Activated CD4-positive, alpha-beta T cell treated with anti-CD3 and anti-CD28 coated beads, Interleukin-10, Interleukin-2, amounts not matched to agents 100 ng/mL and 50 ng/mL, durations not matched to agents 16 hours and 8 hours (primary cell): ENCODE data around the gene DOK7.

Experiments
- DNase-seq: peaks from one replicate; pipeline ENCODE4 v3.0.0-alpha.2; 2020

Gene DOK7

DNA sequence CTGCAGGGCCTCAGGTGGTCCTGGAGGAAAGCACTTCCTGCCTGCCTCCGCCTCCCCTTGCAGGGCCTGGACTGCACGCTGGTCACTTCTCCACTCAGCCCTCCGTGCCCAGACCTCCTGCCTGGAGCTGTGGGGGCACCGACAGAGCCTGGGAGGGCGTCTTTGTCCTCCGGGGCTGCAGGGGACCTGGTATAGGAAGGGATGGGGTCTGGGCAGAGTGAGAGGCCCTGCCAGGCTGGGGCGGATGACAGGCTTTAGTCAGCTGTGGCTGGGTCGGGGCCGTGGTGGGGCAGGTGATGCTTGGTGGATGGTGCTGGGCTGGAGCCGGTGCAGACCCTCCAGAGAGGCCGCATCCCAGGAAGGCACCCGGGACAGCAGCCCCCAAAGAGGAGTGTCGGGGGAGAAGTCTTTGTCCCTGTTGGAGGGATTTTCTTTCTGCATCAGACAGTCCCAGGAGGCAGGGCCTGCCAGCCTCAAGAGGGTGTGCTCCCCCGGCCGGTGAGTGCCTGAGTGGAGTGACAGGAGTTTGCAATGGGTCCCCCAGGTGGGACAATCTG is 1.3 kb downstream of the DOK7 start:
- no peak for DNase-seq

- no peak for DNase-seq
Observed at GRCh38 chr4:3464911-3465697, 2.0 kb downstream of the DOK7 start.

- no peak for DNase-seq
Observed at GRCh38 chr4:3465698-3466671, 2.9 kb downstream of the DOK7 start.

DNA sequence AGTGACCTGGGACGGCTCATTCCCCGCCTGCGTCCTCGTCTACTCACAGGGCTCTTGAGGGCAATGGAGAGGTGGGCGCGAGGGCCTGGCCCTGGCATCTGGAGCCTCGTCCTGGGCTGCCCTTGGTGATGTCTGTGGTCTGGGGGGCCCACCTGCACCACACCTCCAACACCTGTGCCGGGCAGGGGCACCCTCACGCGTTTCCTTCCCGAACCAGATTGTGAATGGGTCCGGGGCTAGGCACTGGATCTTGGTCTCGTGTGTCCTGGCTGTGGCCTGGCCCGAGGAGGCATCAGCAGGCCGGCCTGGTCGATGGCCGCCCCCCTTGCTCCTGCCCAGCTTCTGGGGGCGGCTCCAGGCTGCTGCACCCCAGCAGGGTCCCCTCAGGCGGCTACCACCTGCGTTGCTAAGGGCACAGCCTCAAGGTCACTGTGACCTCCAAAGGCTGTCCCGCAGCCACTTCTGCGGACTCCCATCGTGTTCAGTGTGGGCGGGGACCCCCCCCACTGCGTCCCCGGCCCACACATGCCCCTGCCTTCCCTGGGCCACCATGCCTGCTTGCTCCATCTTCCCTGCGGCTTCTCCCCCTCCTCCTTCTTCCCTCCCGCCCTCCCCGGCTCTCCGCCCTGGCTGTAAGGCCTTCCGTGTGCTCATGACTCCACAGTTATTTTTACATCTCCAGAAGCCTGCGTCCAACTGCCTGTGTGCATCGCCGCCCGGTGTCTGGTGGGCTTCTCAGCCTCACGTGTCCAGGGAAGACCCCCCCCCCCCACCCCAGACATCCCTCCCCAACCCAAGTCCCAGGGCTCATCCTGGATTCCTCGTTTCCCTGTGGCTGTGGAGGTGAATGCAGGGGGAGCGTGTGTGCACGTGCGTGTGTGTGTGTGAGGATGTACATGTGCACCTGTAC is 3.8 kb downstream of the DOK7 start:
- no peak for DNase-seq

GRCh38 chr4:3467601-3468031 is 4.5 kb downstream of the DOK7 start:
- no peak for DNase-seq

DNA sequence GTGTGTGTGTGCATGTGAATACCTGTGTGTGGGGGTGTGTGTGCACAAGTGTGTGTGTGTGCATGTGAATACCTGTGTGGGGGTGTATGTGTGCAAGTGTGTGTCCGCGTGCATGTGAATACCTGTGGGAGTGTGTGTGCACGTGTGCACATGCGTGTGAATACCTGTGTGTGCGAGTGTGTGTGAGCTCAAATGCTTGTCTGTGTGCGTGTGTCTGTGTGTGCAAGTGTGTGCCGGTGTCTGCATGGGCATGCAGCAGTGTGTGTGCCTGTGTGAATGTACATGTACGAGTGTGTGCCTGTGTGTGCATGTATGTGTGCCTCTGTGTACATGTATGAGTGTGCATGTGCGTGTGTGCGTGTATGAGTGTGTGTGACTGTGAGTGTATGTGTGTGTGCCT is 5.0 kb downstream of the DOK7 start:
- no peak for DNase-seq

GRCh38 chr4:3468804-3469203 is 5.7 kb downstream of the DOK7 start:
- DNase-seq: no peak

- no peak for DNase-seq
Observed at GRCh38 chr4:3469386-3470243, 6.5 kb downstream of the DOK7 start.

DNA sequence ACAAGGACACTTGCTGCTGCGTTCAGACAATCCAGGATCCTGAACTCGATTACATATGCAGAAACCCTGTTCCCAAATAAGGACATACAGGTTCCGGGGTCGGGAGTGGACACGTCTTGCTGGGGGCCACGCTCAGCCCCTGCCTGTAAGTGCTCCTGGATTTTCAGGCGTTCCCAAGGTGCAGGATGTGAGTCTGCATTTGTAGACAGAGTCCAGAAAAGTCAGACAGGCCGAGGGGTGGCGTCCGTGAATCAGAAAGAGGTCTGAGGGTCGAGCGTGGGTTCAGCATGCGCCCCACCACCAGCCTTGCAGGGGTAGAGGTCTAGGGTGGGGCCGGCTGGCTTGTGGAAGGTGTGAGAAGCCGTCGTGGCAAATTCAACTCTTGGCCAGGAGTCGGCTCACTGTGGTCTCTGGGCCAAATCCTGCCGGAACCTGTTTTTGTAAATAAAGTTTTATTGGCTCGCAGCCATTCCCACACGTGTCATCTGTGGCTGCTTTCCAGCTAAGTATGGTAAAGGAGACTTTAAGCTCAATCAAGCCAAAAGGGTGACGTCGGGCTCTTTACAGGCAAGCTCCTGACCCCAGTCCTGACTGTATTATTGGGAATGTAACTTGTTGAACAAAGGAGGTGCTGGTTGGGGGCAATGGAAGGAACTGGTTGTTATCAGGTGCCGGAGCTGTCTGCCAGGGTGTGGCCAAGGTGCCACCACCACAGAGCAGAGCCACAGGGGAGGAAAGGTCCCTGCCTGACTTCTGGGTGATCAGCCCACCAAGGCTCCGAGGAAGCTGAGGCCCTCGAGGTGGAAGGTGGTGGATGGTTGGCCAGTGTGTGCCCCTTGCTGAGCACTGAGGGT is 7.4 kb downstream of the DOK7 start:
- DNase-seq: no peak

- no peak for DNase-seq
Observed at GRCh38 chr4:3471098-3471760, 8.1 kb downstream of the DOK7 start.

DNA sequence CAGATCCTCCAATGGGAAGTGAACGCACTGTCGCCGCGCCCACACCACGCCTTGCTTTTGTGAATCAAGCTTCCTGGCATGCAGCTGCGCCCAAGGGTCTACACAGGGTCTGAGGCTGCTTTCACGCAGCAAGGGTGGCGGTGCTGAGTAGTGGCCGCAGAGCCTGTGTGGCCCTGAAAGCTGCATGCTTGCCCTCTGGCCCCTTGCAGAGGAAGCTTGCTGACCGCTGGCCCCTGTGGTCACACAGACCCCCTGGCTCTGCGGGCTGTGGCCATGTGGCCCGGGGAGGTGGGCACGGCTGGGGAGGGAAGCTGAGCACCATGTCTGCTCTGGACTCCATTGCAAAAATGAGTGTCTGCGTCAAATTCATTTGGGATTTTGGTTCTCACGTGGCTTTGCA is 8.8 kb downstream of the DOK7 start:
- DNase-seq: no peak

GRCh38 chr4:3472411-3473141 is 9.5 kb downstream of the DOK7 start:
- no peak for DNase-seq

DNA sequence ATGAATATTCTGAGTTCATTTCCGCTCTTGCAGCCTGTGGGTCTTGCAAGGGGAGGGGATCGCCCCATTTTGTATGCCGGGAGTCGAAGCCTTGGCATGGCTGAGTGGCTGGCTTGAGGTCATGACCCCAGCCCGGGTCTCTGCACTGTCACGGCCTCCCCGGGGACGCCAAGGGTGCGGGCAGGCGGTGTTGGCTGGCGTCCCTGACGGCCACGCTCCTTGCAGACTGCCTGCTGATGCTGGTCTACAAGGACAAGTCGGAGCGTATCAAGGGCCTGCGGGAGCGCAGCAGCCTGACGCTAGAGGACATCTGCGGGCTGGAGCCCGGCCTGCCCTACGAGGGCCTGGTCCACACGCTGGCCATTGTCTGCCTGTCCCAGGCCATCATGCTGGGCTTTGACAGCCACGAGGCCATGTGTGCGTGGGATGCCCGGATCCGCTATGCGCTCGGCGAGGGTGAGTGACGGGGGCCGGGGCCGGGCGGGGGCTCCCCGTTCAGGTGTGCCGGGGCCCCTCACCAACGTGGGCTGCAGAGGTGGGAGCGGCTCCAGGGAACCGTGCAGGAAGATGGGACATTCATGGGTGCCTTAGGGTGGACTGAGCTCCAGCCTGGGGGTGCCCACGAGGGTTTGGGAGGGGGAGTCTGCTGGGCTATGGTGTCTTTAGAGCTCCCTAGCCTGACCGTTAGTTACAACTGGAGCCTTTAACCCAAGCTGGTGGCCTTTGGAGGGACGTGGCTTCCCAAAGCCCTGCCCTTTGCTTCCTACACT is 10.3 kb downstream of the DOK7 start:
- DNase-seq: no peak

DNA sequence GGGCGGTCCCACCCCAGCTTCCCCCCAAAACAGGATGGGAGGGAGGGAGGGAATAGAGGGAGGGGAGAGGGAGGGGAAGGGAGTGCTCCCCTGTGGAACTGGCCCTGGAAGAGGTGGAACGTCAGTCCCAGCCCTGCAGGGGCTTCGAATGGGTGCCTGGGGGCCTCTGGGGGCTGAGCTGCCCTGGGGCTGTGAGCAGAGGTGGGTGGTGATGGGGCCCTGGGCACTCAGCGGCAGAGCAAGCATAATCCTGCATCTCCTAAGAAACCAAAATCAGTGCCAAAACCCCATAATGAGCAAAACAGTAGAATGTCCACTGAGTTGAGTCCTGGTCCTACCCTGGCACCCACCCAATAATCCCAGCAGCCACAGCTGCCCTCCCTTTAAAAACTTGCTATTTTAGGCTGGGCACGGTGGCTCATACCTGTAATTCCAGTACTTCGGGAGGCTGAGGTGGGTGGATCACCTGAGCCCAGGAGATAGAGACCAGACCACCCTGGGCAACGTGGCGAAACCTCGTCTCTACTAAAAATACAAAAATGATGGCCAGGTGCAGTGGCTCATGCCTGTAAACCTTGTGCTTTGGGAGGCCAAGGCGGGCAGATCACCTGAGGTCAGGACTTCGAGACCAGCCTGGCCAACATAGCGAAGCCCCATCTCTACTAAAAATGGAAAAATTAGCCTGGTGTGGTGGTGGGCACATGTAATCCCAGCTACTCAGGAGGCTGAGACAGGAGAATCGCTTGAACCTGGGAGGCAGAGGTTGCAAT is 11.1 kb downstream of the DOK7 start:
- DNase-seq: no peak

DNA sequence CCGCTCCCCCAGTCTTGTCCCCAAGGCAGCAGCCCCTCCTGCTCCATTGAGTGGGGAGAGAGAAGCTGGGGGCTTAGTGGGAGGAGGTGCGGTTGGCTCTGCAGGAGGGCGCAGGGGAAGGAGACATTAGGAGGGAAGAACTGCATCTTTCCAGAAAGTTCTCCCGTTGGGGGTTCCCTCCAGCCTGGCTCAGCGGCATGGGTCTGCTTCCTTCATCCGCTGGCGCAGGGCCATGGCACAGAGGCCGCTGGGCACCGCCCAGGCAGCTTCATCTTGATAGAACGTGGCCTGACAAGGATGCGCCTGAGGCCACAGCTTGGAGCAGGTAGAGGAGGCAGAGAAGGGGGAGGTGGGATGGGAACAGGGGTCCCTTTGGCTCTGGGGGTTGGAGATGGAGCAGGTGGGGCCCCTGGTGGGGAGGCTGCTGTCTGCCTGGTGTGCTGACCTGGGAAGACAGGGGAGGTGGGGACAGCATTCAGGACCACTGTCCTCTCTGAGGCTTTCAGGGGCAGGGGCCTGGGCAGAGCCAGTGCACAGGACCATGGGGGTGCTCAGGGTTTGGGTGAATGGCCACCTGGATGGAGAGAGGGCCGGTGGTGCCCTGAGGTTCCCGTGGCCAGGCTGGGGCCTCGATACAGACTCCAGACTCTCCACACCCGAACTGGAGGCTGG is 12.1 kb downstream of the DOK7 start:
- no peak for DNase-seq

DNA sequence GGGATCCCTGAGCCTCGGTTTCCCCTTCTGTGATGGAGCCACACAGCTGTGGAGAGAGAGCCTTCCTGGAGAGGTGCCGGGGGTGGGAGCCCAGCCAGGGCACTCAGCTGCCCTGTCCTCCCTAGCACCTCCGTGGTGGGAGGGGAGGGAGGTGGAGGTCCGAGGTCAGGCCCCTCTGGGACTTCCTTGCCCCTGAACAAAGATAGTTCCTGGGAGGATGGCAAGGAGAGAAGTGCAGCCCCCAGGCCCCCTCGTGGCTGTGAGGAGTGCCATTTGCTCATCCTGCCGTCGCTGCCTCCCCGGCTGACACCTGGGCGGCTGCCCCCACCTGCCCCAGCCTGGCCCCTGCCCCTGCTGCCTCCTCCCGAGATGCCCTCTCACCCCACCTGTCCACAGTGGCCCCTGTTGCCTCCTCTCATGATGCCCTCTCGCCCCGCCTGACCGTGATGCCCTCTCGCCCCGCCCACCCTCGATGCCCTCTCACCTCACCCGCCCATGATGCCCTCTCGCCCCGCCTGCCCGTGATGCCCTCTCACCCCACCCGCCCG is 12.7 kb downstream of the DOK7 start:
- no peak for DNase-seq

- no peak for DNase-seq
Observed at GRCh38 chr4:3476341-3476747, 13.2 kb downstream of the DOK7 start.
